ENCODE data around the gene CEP85.

The CEP85 gene

GRCh38 chr1:26190373-26190987 lies 43.5 kb upstream of the CEP85 start, which contains the start of gene CATSPER4:
Gene CATSPER4, plus strand, starts transcription at chr1:26190602. Its CDS starts 26 bp downstream, at chr1:26190628.
- TF ChIP-seq CTCF (conservative IDR thresholded peaks at IDR 0.05; ENCODE audit: low read length): peak; percentile 28; the same call in 1 of the 2 replicates
- DNase-seq (ENCODE audit: low read depth): peak; percentile 4

GRCh38 chr1:26191739-26192138 lies 42.3 kb upstream of the CEP85 start:
- no peak for TF ChIP-seq CTCF (conservative IDR thresholded peaks at IDR 0.05; ENCODE audit: low read length)
- H3K4me3 ChIP-seq (ENCODE audit: low read length): no peak overlapping the region
- no peak for DNase-seq (ENCODE audit: low read depth)

More at GRCh38 chr1:26190373-26190987, 43.5 kb upstream of the CEP85 start, which contains the start of gene CATSPER4:
- no peak within 1 kb of the TSS for H3K4me3 ChIP-seq (ENCODE audit: low read length)

GRCh38 chr1:26195805-26196204 lies 38.2 kb upstream of the CEP85 start:
- H3K4me3 ChIP-seq (ENCODE audit: low read length): no peak overlapping the region
- no peak for DNase-seq (ENCODE audit: low read depth)
- no peak for TF ChIP-seq CTCF (conservative IDR thresholded peaks at IDR 0.05; ENCODE audit: low read length)

DNA sequence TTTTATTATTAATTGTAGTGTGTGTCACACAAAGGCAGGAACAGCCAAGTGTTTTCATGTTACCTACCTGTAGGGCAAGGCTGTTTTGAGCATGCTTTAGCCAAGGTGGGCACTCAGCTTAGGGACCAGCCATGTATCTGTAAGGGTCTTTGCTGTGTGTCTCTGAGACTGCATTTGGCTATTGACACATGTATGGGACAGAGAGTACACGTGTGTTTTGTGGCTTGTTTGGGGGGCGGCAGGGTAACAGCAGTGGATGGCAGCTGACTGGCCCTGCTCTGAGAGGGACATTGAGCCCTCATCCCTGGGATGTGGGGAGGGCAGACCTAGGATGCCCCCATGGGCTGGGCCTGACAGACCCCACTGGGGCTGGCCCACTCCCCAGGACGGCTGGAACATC lies 36.7 kb upstream of the CEP85 start:
- TF ChIP-seq CTCF (conservative IDR thresholded peaks at IDR 0.05; ENCODE audit: low read length): no peak
- H3K4me3 ChIP-seq (ENCODE audit: low read length): no peak overlapping the region
- DNase-seq (ENCODE audit: low read depth): no peak

DNA sequence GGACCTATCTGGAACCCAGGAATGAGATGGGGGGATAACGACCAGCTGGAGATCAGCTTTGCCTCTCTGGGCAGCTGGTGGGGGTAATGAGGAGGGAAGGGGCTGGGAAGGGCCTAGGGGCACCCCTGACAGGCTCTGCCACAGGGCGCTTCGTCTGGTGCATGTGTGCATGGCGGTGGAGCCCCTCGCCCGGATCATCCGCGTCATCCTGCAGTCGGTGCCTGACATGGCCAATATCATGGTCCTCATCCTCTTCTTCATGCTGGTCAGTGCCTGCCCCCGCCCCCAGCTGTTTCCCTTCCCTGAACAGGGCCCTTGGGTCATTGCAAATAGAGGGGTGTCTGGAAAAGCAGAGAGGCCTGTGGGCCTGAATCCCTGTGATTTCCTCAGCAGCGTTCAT lies 36.2 kb upstream of the CEP85 start:
- no peak for TF ChIP-seq CTCF (conservative IDR thresholded peaks at IDR 0.05; ENCODE audit: low read length)

GRCh38 chr1:26200413-26200812 lies 33.6 kb upstream of the CEP85 start:
- TF ChIP-seq CTCF (conservative IDR thresholded peaks at IDR 0.05; ENCODE audit: low read length): no peak
- DNase-seq (ENCODE audit: low read depth): no peak
- no peak overlapping the region for H3K4me3 ChIP-seq (ENCODE audit: low read length)

More for the DNA sequence above, 36.2 kb upstream of the CEP85 start:
- no peak for DNase-seq (ENCODE audit: low read depth)
- H3K4me3 ChIP-seq (ENCODE audit: low read length): no peak overlapping the region

DNA sequence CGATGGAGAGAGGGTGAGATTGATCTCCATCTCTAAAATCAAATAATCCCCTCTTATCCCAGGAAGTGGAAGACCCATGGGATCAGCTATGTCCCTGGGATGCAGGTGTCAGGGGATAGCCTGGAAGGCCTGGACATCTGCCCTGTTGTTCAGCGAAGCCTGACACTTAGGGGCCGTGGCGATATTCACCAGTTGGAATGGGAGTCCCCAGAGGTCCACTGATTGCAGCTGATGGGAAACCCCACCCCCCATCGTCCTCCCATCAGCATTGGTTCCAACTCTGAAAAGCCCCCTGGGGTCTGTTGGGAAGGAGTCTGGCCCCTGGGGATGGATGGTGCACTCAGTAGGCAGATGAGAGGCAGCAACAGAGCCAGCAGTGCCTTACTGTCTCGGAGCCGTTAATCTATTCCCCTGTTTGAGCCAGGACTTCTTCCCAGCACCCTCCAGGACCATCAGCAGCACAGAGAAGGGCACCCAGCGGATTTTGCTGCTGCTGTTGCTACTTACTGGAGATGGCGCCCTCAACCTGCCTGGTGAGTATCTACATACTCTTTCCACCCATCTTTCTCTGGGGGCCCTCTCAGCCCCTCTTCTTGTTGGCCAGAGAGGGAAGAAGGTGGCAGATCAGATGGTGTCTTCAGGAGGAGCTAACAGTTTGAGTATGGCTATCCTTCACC lies 30.2 kb upstream of the CEP85 start:
- H3K4me3 ChIP-seq (ENCODE audit: low read length): no peak overlapping the region
- TF ChIP-seq CTCF (conservative IDR thresholded peaks at IDR 0.05; ENCODE audit: low read length): no peak
- DNase-seq (ENCODE audit: low read depth): no peak

All from AG10803 (cell line).